HL-60/S4 treated with retinoic acid at 250 ng/mL for 4 days and 3 days (cell line): Measurements from ENCODE around the gene GSDME.
"Not testable (repeated sequence)": the region's sequence is repeated elsewhere in the genome, so short reads cannot be mapped to it uniquely, and the experiment has no call there.

ENCODE experiments used
- in situ Hi-C: fragments of 300-500 bp; cut with MboI; formaldehyde crosslinking; loops from 2 replicates; pipeline ENCODE4 v1.7.0; 2022; ENCODE audit warnings: low sequenced_read_pairs

The GSDME gene

GRCh38 chr7:24742506-24743162, 14.6 kb downstream of the GSDME start:
- in situ Hi-C loops: no loop called here

- in situ Hi-C loops: no loop called here
These were observed 15.4 kb downstream of the GSDME start for GRCh38 chr7:24741679-24742505.

GRCh38 chr7:24740871-24741270, 16.4 kb downstream of the GSDME start:
- in situ Hi-C loops: no loop called here

- in situ Hi-C loops: no loop called here
These were observed 18.0 kb downstream of the GSDME start for GRCh38 chr7:24739306-24739705.

- in situ Hi-C loops: no loop called here
These were observed 18.7 kb downstream of the GSDME start for GRCh38 chr7:24738577-24738976.

- in situ Hi-C loops: no loop called here
These were observed 20.0 kb downstream of the GSDME start for GRCh38 chr7:24737281-24737680.

- in situ Hi-C loops: not testable (repeated sequence)
These were observed 21.7 kb downstream of the GSDME start for GRCh38 chr7:24735594-24735993.

GRCh38 chr7:24734306-24734705, 23.0 kb downstream of the GSDME start:
- in situ Hi-C loops: no loop called here

GRCh38 chr7:24733414-24734060, 23.7 kb downstream of the GSDME start:
- in situ Hi-C loops: no loop called here

- in situ Hi-C loops: no loop called here
These were observed 24.4 kb downstream of the GSDME start for GRCh38 chr7:24732646-24733413.

- in situ Hi-C loops: no loop called here
These were observed 26.0 kb downstream of the GSDME start for GRCh38 chr7:24731313-24731712.

GRCh38 chr7:24730018-24730369, 27.3 kb downstream of the GSDME start:
- in situ Hi-C loops: no loop called here

- in situ Hi-C loops: no loop called here
These were observed 27.8 kb downstream of the GSDME start for GRCh38 chr7:24729365-24730017.

GRCh38 chr7:24728503-24729364, 28.5 kb downstream of the GSDME start:
- in situ Hi-C loops: no loop called here

- in situ Hi-C loops: no loop called here
These were observed 29.2 kb downstream of the GSDME start for GRCh38 chr7:24728121-24728500.

- in situ Hi-C loops: no loop called here
These were observed 29.8 kb downstream of the GSDME start for GRCh38 chr7:24727154-24728120.

- in situ Hi-C loops: no loop called here
These were observed 31.6 kb downstream of the GSDME start for GRCh38 chr7:24725554-24726241.
